Measurements from ENCODE around the gene MCCC2. TPM values are rescaled to one million over a fixed set of nuclear protein-coding genes. Genes with fewer than 3 reads are reported as not detected.
"Not testable (repeated sequence)": the region's sequence is repeated elsewhere in the genome, so short reads cannot be mapped to it uniquely, and the experiment has no call there.

MCCC2 gene
- total and polyA plus RNA-seq, 12 donors, result 53.6 to 149 (median 123) TPM

DNA sequence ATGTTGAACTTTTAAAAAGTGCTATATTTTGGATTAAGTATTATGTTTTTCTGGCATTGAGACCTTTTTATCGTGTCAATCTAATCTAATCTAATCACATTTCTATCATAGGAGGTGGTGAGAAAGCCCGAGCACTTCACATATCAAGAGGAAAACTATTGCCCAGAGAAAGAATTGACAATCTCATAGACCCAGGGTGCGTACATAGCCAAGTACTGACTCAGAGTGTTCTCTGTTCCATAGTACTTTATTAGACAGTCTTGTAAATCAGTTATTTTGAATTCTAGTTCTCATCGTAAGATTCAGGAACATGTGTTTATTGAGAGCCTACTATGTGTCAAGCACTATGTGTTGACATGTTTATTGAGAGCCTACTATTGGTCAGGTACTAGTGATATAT is 9.0 kb downstream of the MCCC2 start:
- DNase-seq (no peak), ATAC-seq (no peak)
- no peak overlapping the region for H3K27ac ChIP-seq
- TF ChIP-seq, protein P1, sequence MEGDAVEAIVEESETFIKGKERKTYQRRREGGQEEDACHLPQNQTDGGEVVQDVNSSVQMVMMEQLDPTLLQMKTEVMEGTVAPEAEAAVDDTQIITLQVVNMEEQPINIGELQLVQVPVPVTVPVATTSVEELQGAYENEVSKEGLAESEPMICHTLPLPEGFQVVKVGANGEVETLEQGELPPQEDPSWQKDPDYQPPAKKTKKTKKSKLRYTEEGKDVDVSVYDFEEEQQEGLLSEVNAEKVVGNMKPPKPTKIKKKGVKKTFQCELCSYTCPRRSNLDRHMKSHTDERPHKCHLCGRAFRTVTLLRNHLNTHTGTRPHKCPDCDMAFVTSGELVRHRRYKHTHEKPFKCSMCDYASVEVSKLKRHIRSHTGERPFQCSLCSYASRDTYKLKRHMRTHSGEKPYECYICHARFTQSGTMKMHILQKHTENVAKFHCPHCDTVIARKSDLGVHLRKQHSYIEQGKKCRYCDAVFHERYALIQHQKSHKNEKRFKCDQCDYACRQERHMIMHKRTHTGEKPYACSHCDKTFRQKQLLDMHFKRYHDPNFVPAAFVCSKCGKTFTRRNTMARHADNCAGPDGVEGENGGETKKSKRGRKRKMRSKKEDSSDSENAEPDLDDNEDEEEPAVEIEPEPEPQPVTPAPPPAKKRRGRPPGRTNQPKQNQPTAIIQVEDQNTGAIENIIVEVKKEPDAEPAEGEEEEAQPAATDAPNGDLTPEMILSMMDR (IDR thresholded peaks at IDR 0.05), result no peak
- peaks cover 0 to 10% (median 5%) of the 10 kb centered on the region in 9 donors for H3K4me1 ChIP-seq
- no peaks in the 10 kb centered on the region for H3K27me3 ChIP-seq
- H3K9me3 ChIP-seq, result no peaks in the 10 kb centered on the region
- H3K36me3 ChIP-seq, result peaks cover 0 to 73% (median 32%) of the 10 kb centered on the region in 9 donors
- no peak overlapping the region for H3K4me3 ChIP-seq
- WGBS, 2 donors, result 92% methylated on average over 4 of the region's 4 CpGs
- intact Hi-C loops (cut with DNase I), result no loop called here

DNA sequence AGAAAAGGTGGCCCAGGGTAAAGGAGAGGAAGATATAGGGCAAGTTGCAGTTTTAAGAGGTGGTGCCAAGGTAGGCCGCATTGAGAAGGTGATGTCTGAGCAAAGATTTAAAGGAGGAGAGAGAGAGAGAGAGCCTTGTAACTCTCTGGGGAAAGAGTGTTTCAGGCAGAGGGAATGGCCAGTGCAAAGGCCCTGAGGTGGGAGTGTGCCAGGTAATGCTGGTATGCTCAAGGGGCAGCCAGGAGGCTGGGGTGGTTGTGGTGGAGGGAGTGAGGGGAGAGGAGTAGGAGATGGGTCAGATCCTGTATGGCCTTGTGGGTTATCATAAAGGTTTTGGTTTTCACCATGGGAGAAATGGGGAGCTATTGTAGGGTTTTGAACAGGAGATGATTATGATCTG is 9.9 kb downstream of the MCCC2 start:
- no peak for ATAC-seq
- no peak overlapping the region for H3K27ac ChIP-seq
- TF ChIP-seq, protein P1 (IDR thresholded peaks at IDR 0.05), result no peak
- H3K36me3 ChIP-seq, result peaks cover 0 to 81% (median 32%) of the 10 kb centered on the region in 9 donors
- intact Hi-C loops (cut with DNase I), result no loop called here
- no peak overlapping the region for H3K4me3 ChIP-seq
- H3K4me1 ChIP-seq, result peaks cover 0 to 17% (median 5%) of the 10 kb centered on the region in 9 donors
- no peak for DNase-seq
- no peaks in the 10 kb centered on the region for H3K27me3 ChIP-seq
- no peaks in the 10 kb centered on the region for H3K9me3 ChIP-seq
- 98 to 100% methylated on average over 1 of the region's 1 CpG for WGBS, 2 donors

DNA sequence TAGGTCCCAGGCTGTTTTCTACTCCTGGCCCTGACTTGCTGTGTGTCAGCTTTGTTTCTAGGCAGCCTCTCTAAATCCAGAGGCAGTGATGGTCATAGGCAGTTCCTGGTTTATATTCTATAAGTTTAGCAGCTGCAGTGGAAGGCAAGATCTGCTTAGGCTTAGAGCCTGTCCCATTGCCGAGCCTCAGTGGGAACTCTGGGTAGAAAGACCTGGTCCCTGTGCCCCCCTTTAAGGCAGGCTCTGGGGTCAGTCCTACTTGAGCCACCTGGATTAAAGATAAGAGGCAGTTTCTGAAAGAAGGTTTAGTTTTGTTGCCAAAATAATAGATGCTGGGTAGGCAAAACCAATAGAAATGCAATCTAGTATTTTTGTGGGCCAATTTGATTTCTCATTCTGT is 13.6 kb downstream of the MCCC2 start:
- ATAC-seq (peak in 7 of 8 donors; percentile 16 to 67 (median 39)), DNase-seq (no peak)
- Histone ChIP-seq H3K27ac (peak overlapping the region; percentile 24 to 83 (median 72)), H3K9me3 (no peaks in the 10 kb centered on the region), H3K27me3 (no peaks in the 10 kb centered on the region), H3K36me3 (peaks cover 0 to 89% (median 51%) of the 10 kb centered on the region in 9 donors), H3K4me3 (no peak overlapping the region), H3K4me1 (peaks cover 0 to 20% (median 5%) of the 10 kb centered on the region in 9 donors)
- TF ChIP-seq, protein P1 (IDR thresholded peaks at IDR 0.05), result no peak
- intact Hi-C loops (cut with DNase I), result no loop called here
- WGBS, 2 donors, result 78 to 86% methylated on average over 1 of the region's 1 CpG

DNA sequence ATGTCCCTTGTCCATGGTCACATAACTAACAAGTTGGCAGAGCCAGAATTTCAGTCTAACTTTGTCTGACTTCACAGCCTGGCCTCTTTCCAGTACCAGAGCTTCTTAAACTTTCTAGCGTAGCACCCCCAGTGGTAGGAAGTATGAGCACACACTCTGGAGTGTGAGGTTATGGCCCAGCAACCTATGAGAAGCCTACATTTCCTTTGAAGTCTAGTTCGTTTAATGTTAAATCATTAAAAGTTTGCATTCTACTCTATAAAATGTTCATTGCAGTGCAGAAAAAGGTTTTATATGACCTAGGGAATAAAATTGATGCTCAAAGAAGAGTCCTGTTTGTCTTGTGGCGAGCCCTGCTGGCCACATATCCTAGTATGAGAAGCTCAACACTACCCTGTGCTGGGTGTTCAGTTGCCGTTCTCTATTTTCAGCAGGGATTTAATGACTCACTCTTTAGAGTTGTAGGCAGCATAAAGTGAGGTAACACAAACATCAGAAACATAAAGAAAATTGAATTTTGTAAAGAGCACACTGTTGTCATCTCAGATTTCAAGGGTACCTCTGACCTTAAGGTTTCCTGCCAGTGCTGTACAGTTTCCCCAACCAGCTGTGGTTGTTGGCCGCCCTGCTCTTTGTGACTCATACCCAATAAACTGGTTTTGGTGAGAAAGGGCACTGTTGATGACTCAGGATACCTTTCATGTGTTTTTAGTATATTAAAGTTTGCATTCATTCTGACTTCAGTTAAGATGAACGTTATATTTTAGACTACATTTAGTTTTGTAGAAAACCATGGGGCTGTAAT is 14.3 kb downstream of the MCCC2 start:
- intact Hi-C loops (cut with DNase I), result no loop called here
- WGBS, 2 donors, result 74 to 76% methylated on average over 6 of the region's 6 CpGs
- peaks cover 0 to 20% (median 5%) of the 10 kb centered on the region in 9 donors for H3K4me1 ChIP-seq
- peak; percentile 82 to 96 (median 92) for ATAC-seq
- peak in 1 of 2 donors; percentile 82 for DNase-seq
- no peak overlapping the region for H3K4me3 ChIP-seq
- peak overlapping the region in 8 of 10 donors; percentile 68 to 83 (median 73) for H3K27ac ChIP-seq
- TF ChIP-seq, protein P1 (IDR thresholded peaks at IDR 0.05), result peak; percentile 39 to 73 (median 63)
- H3K27me3 ChIP-seq, result no peaks in the 10 kb centered on the region
- H3K36me3 ChIP-seq, result peaks cover 0 to 82% (median 51%) of the 10 kb centered on the region in 9 donors
- H3K9me3 ChIP-seq, result no peaks in the 10 kb centered on the region

DNA sequence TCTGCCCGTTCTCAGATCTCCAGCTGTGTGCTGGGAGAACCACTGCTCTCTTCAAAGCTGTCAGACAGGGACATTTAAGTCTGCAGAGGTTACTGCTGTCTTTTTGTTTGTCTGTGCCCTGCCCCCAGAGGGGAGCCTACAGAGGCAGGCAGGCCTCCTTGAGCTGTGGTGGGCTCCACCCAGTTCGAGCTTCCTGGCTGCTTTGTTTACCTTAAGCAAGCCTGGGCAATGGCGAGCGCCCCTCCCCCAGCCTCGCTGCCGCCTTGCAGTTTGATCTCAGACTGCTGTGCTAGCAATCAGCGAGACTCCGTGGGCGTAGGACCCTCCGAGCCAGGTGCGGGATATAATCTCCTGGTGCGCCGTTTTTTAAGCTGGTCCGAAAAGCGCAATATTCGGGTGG is 22.8 kb downstream of the MCCC2 start:
- DNase-seq; intact Hi-C loops (cut with DNase I); H3K4me1 ChIP-seq; H3K9me3 ChIP-seq; H3K27ac ChIP-seq; H3K27me3 ChIP-seq; H3K4me3 ChIP-seq; ATAC-seq: not testable (repeated sequence)
- 97 to 100% methylated on average over 12 to 15 of the region's 16 CpGs for WGBS, 2 donors
- H3K36me3 ChIP-seq, result peaks cover 0 to 50% (median 11%) of the 10 kb centered on the region in 9 donors

Measured in heart right ventricle (tissue), 16 donors.